Sigmoid colon (tissue), 4 donors: ENCODE measurements around the gene TOP3A.

Experiments used
- CTCF ChIP-seq, 4 experiments: fragments of 450-650 bp in 3 of 4; fragments of 200-600 bp in 1 of 4; IDR thresholded peaks; one replicate each; pipeline ENCODE4 v1.5.1; 2016 to 2019; ENCODE audit warnings: antibody characterized with exemption in 4 of 4, mild to moderate bottlenecking in 3 of 4, moderate library complexity in 2 of 4
- POLR2AphosphoS5 ChIP-seq, 4 donors: sonication (generic); formaldehyde crosslinking; IDR thresholded peaks; one replicate each; pipeline ENCODE4 v1.6.1; 2017; ENCODE audit warnings: antibody characterized with exemption in 4 of 4

- no peak for TF ChIP-seq POLR2AphosphoS5 (IDR thresholded peaks at IDR 0.05)
- TF ChIP-seq CTCF (IDR thresholded peaks at IDR 0.05) = no peak
Measured at GRCh38 chr17:18361837-18362697, 47.3 kb upstream of the TOP3A start.
